ENCODE results near the gene TOR1A. TPM values are rescaled to one million over a fixed set of nuclear protein-coding genes. Genes with fewer than 3 reads are reported as not detected.

Gene TOR1A
- total RNA-seq, 1 donor from 2014 or later = 36.2 TPM

DNA sequence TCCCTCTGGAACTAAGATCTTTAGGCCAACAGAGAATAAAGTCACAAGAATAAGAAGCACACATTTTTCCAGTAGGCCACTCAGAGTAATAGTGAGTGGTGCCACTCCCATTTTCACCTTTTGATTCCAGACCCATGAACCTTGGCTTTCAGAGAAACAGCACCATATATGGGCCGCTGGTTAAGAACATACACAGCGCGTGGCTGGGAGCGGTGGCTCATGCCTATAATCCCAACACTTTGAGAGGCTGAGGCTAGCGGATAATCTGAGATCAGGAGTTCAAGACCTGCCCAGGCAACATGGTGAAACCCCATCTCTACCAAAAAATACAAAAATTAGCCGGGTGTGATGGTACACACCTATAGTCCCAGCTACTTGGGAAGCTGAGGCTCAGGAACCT is 55.5 kb downstream of the TOR1A start:
- Mint-ChIP-seq H3K4me3 (no peak overlapping the region), H3K36me3 (no peaks in the 10 kb centered on the region), H3K4me1 (ENCODE audit: unreplicated experiment) (peaks cover 2% of the 10 kb centered on the region), H3K27me3 (no peaks in the 10 kb centered on the region), H3K9me3 (no peaks in the 10 kb centered on the region), H3K27ac (no peak overlapping the region)
- TF ChIP-seq, protein P1, sequence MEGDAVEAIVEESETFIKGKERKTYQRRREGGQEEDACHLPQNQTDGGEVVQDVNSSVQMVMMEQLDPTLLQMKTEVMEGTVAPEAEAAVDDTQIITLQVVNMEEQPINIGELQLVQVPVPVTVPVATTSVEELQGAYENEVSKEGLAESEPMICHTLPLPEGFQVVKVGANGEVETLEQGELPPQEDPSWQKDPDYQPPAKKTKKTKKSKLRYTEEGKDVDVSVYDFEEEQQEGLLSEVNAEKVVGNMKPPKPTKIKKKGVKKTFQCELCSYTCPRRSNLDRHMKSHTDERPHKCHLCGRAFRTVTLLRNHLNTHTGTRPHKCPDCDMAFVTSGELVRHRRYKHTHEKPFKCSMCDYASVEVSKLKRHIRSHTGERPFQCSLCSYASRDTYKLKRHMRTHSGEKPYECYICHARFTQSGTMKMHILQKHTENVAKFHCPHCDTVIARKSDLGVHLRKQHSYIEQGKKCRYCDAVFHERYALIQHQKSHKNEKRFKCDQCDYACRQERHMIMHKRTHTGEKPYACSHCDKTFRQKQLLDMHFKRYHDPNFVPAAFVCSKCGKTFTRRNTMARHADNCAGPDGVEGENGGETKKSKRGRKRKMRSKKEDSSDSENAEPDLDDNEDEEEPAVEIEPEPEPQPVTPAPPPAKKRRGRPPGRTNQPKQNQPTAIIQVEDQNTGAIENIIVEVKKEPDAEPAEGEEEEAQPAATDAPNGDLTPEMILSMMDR (conservative IDR thresholded peaks at IDR 0.05) = no peak
- DNase-seq (ENCODE audit: extremely low spot score, unreplicated experiment) = no peak

GRCh38 chr9:129765764-129766317 is 58.1 kb downstream of the TOR1A start:
- Mint-ChIP-seq H3K4me3 (no peak overlapping the region), H3K27ac (no peak overlapping the region), H3K9me3 (no peaks in the 10 kb centered on the region), H3K27me3 (no peaks in the 10 kb centered on the region), H3K4me1 (ENCODE audit: unreplicated experiment) (peaks cover 22% of the 10 kb centered on the region), H3K36me3 (no peaks in the 10 kb centered on the region)
- TF ChIP-seq, protein P1 (conservative IDR thresholded peaks at IDR 0.05) = no peak
- DNase-seq (ENCODE audit: extremely low spot score, unreplicated experiment) = no peak

GRCh38 chr9:129762985-129763926 is 60.7 kb downstream of the TOR1A start:
- Mint-ChIP-seq H3K27me3 (no peaks in the 10 kb centered on the region), H3K4me1 (ENCODE audit: unreplicated experiment) (peaks cover 23% of the 10 kb centered on the region), H3K9me3 (no peaks in the 10 kb centered on the region), H3K4me3 (peak overlapping the region; percentile 31), H3K36me3 (no peaks in the 10 kb centered on the region), H3K27ac (peak overlapping the region; percentile 96)
- TF ChIP-seq, protein P1 (conservative IDR thresholded peaks at IDR 0.05) = no peak
- no peak for DNase-seq (ENCODE audit: extremely low spot score, unreplicated experiment)

Small RNA genes lying within 50 kb of the gene (microRNA-seq; reads per million reads assigned to microRNA genes)
- not detected for gene MIR6855

Other genes with a start within 250 kb of the TOR1A start
- not detected in 2 replicates for gene C9orf50, start 203.0 kb downstream of the TOR1A start, total RNA-seq (ENCODE audit: low replicate concordance)
- gene NTMT1, start 198.0 kb downstream of the TOR1A start, total RNA-seq (ENCODE audit: low replicate concordance) = 31.4 and 33.5 TPM in 2 replicates
- 20.7 and 22.4 TPM in 2 replicates for gene ASB6, start 182.0 kb downstream of the TOR1A start, total RNA-seq (ENCODE audit: low replicate concordance)
- 0.50 and 20.8 TPM in 2 replicates for gene PRRX2, start 158.5 kb downstream of the TOR1A start, total RNA-seq (ENCODE audit: low replicate concordance)
- gene PTGES, start 71.1 kb downstream of the TOR1A start, total RNA-seq (ENCODE audit: low replicate concordance) = 29.1 and 67.1 TPM in 2 replicates
- gene TOR1B, start 21.0 kb downstream of the TOR1A start, total RNA-seq (ENCODE audit: low replicate concordance) = 19.4 and 23.5 TPM in 2 replicates
- gene C9orf78, start 11.1 kb upstream of the TOR1A start, total RNA-seq (ENCODE audit: low replicate concordance) = 33.6 and 35.4 TPM in 2 replicates
- 37.8 and 39.2 TPM in 2 replicates for gene USP20, start 11.3 kb upstream of the TOR1A start, total RNA-seq (ENCODE audit: low replicate concordance)
- gene FNBP1, start 219.1 kb upstream of the TOR1A start, total RNA-seq (ENCODE audit: low replicate concordance) = 38.6 and 54.1 TPM in 2 replicates
- gene GPR107, start 229.8 kb upstream of the TOR1A start, total RNA-seq (ENCODE audit: low replicate concordance) = 43.6 and 51.6 TPM in 2 replicates

All from type B pancreatic cell (in vitro differentiated cells).